GM21526 (cell line): ENCODE measurements around the gene CDKL2.
A peak's percentile ranks its signal among the peaks of the same experiment; 100 is the strongest.
"Not testable (repeated sequence)": the region's sequence is repeated elsewhere in the genome, so short reads cannot be mapped to it uniquely, and the experiment has no call there.

ENCODE experiments used
- ATAC-seq: cut with Tn5 transposase; IDR thresholded peaks from one replicate; pipeline ENCODE4 v1.9.1; 2021; ENCODE audit warnings: moderate library complexity; ENCODE audit not compliant: unreplicated experiment, low FRiP score

CDKL2 gene

GRCh38 chr4:75630174-75630936 is at the start of gene CDKL2:
Gene CDKL2, minus strand, starts transcription at chr4:75630528. Its CDS starts 4,540 bp downstream, at chr4:75625988.
- peak; percentile 99 for ATAC-seq

DNA sequence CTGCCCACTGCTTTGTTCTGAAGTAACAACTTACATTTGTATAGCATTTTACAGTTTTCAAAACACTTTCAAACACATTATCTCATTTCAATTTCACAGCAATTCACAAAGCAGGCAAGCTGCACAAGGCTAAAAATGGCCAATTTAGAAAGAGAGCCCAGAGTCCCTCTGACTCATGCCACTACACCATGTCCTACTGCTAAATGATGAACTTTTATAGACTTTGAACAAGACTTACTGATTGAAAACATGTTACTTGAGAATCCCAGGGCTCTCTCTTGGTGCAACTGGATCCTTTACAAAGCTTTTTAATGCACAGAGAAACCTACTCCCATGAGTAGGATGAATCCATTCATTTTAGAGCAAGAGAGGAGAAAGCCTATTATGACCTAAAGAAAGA is 48.6 kb upstream of the CDKL2 start:
- ATAC-seq, result no peak

- ATAC-seq, result no peak
Observed at GRCh38 chr4:75678473-75678872, 48.1 kb upstream of the CDKL2 start.

- ATAC-seq, result no peak
Observed at GRCh38 chr4:75675004-75675531, 44.7 kb upstream of the CDKL2 start.

DNA sequence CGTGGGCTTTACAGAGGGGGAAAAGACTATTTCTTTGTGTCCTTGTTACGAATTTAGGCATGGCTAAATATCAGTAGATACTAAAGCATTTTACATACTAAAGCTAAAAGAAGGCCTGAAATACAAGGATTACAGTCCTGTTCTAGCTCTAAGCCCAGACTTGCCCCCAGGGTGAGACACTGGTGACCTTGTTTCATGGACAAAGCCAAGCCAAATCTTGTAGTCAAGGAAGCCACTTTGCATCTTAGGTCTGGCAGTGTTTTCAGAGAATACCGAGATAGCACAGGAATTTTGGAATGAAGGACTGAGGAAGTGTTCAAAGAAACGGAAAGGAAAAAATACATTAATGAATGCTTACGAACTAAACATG is 43.6 kb upstream of the CDKL2 start:
- no peak for ATAC-seq

GRCh38 chr4:75673027-75673958 is 43.0 kb upstream of the CDKL2 start, which contains the start of gene G3BP2:
Gene G3BP2, minus strand, starts transcription at chr4:75673411. Its CDS starts 11,386 bp downstream, at chr4:75662025.
- ATAC-seq, result peak; percentile 91

GRCh38 chr4:75672461-75673026 is 42.2 kb upstream of the CDKL2 start:
- peak; percentile 24 for ATAC-seq

GRCh38 chr4:75671802-75672421 is 41.6 kb upstream of the CDKL2 start:
- ATAC-seq, result no peak

DNA sequence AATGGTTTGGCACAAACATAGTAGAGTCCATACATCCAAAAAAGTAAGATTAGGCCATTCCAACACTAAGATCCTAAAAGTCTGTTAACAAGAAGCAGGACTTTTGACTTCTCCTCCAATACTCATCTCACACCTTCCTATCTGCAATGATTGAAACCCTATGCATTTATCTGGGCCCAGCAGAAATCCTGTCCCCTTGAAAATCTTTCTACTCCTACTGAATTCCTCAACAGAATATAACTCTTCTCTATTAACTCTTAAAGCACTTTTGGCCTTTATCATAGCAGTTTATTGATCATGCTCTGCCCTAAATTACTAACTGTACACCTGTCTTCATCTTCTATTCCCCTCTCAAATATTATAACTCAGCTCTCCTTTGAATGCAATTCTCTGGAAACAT is 38.3 kb upstream of the CDKL2 start:
- no peak for ATAC-seq

DNA sequence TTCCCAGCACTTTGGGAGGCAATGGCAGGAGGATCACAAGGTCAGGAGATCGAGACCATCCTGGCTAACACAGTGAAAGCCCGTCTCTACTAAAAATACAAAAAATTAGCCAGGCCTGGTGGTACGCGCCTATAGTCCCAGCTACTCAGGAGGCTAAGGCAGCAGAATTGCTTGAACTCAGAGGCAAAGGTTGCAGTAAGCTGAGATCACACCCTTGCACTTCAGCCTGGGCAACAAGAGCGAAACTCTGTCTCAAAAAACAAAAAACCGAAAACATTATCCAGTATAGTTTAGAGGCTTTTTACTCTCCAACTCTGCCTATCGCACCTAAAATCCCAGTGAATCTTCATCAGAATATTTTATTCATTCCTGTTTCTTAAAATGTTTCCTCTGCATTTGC is 37.3 kb upstream of the CDKL2 start:
- ATAC-seq, result not testable (repeated sequence)

- no peak for ATAC-seq
Observed at GRCh38 chr4:75666299-75666698, 36.0 kb upstream of the CDKL2 start.

- ATAC-seq, result not testable (repeated sequence)
Observed at GRCh38 chr4:75664604-75665003, 34.3 kb upstream of the CDKL2 start.

DNA sequence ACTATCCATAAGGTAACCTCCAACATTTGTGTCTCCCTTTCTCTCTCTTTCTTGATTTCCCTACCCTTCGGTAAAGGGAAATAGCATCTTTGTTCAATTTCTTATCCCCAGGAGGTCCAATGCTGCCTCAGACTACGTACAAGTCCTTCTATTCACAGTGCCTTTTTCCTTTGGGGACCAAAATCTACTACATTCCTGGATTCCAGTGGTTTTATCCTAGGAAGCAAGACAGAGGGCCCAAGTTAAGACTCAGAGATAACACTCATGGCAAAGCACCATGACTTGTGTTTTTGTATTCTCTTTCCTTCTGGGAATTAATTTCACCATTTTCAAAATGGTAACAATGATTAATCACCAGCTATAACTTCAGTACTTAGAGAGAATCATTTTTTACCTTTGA is 32.3 kb upstream of the CDKL2 start:
- no peak for ATAC-seq

DNA sequence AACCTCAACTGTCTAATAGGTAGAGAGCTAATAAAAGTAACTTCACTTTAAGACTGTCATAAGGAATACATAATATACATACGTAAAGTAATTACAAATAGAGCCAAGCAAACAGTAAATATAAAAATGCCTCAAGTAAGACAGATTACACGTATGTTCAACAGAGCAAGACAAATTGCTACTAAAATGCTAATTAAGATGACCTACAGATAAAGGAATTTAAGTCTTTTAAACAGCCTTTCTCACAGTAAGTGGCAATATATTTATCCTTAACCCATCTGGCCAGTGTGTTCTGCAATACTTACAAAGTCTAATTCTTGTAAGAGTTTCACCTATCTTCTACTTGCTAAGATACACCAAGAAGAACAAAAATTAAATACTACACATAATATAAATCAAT is 30.2 kb upstream of the CDKL2 start:
- no peak for ATAC-seq

GRCh38 chr4:75659512-75660031 is 29.2 kb upstream of the CDKL2 start:
- no peak for ATAC-seq

- ATAC-seq, result no peak
Observed at GRCh38 chr4:75658876-75659275, 28.5 kb upstream of the CDKL2 start.

DNA sequence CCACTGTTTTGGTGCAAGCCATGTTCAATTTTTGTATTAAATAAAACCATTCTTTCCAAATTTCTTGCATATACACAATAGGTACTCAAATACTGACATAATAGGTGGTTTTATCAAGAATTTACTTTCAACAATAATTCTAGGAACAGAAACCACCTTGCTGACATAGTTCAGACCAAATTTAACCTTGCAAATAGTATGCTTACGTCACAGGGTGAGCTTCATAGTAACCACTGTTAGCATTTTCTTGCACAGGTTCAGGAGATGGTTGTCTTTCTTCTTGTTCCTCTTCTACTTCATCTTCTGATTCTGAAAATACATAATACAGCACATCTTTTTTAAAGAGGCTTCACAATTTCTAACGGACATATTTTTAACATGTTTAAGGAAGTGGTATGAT is 25.2 kb upstream of the CDKL2 start:
- ATAC-seq, result no peak

- ATAC-seq, result no peak
Observed at GRCh38 chr4:75654905-75655304, 24.6 kb upstream of the CDKL2 start.

- ATAC-seq, result no peak
Observed at GRCh38 chr4:75653845-75654503, 23.6 kb upstream of the CDKL2 start.

DNA sequence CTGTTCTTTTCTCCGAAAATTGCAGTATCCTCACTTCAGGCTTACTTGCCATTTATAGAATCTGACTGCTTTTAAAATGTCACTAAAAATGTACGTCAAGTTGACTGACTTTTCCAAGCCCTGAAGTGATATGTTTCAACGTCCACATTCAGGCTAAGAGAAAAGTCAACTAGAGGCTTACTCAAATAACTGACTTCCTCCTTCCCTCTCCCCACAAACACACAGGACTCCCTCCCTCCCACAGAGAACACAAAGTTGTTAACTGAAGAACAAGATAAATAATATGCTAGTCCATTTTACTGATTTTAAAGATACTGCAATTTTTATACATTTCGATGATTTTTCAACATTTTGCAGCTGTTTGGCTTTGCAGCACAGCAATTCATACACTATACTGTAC is 13.8 kb upstream of the CDKL2 start:
- no peak for ATAC-seq
